Neural cell (in vitro differentiated cells): Measurements from ENCODE around the gene SMAP1.

Experiments
- MXI1 ChIP-seq: fragments of 450-650 bp; conservative IDR thresholded peaks from 2 replicates; pipeline ENCODE4 v1.6.1; 2014; ENCODE audit warnings: antibody characterized with exemption, mild to moderate bottlenecking; ENCODE audit not compliant: poor library complexity, severe bottlenecking
- POLR2AphosphoS5 ChIP-seq: IDR thresholded peaks from 2 replicates; pipeline ENCODE4 v1.6.1; 2012
- RAD21 ChIP-seq: fragments of 450-650 bp; conservative IDR thresholded peaks from 2 replicates; pipeline ENCODE4 v1.6.1; 2014; ENCODE audit warnings: antibody characterized with exemption, mild to moderate bottlenecking, moderate library complexity
- TAF1 ChIP-seq: IDR thresholded peaks from 2 replicates; pipeline ENCODE4 v1.6.1; 2012; ENCODE audit warnings: low read depth
- TF ChIP-seq, protein P1 (sequence below): fragments of 450-650 bp; IDR thresholded peaks from 2 replicates; pipeline ENCODE4 v1.5.1; 2014; ENCODE audit warnings: antibody characterized with exemption, mild to moderate bottlenecking, moderate library complexity; ENCODE audit not compliant: poor library complexity, severe bottlenecking
- TF ChIP-seq, protein P2 (sequence below): IDR thresholded peaks from 2 replicates; pipeline ENCODE4 v1.6.1; 2012; ENCODE audit warnings: borderline replicate concordance

DNA sequence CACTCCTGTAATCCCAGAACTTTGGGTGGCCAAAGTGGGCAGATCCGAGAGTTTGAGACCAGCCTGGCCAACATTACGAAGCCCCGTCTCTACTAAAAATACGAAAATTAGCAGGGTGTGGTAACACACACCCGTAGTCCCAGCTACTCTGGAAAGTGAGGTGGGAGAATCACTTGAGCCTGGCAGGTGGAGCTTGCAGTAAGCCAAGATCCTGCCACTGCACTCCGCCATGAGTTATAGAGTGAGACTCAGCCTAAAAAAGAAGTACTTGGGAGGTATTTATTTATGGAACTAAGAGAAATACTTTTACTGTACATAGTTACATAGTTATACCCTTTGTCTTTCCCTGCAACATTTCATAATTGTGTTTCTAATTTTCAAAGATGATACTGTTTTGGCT is 67.8 kb downstream of the SMAP1 start:
- TF ChIP-seq, protein P1, sequence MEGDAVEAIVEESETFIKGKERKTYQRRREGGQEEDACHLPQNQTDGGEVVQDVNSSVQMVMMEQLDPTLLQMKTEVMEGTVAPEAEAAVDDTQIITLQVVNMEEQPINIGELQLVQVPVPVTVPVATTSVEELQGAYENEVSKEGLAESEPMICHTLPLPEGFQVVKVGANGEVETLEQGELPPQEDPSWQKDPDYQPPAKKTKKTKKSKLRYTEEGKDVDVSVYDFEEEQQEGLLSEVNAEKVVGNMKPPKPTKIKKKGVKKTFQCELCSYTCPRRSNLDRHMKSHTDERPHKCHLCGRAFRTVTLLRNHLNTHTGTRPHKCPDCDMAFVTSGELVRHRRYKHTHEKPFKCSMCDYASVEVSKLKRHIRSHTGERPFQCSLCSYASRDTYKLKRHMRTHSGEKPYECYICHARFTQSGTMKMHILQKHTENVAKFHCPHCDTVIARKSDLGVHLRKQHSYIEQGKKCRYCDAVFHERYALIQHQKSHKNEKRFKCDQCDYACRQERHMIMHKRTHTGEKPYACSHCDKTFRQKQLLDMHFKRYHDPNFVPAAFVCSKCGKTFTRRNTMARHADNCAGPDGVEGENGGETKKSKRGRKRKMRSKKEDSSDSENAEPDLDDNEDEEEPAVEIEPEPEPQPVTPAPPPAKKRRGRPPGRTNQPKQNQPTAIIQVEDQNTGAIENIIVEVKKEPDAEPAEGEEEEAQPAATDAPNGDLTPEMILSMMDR: no peak
- TF ChIP-seq, protein P2, sequence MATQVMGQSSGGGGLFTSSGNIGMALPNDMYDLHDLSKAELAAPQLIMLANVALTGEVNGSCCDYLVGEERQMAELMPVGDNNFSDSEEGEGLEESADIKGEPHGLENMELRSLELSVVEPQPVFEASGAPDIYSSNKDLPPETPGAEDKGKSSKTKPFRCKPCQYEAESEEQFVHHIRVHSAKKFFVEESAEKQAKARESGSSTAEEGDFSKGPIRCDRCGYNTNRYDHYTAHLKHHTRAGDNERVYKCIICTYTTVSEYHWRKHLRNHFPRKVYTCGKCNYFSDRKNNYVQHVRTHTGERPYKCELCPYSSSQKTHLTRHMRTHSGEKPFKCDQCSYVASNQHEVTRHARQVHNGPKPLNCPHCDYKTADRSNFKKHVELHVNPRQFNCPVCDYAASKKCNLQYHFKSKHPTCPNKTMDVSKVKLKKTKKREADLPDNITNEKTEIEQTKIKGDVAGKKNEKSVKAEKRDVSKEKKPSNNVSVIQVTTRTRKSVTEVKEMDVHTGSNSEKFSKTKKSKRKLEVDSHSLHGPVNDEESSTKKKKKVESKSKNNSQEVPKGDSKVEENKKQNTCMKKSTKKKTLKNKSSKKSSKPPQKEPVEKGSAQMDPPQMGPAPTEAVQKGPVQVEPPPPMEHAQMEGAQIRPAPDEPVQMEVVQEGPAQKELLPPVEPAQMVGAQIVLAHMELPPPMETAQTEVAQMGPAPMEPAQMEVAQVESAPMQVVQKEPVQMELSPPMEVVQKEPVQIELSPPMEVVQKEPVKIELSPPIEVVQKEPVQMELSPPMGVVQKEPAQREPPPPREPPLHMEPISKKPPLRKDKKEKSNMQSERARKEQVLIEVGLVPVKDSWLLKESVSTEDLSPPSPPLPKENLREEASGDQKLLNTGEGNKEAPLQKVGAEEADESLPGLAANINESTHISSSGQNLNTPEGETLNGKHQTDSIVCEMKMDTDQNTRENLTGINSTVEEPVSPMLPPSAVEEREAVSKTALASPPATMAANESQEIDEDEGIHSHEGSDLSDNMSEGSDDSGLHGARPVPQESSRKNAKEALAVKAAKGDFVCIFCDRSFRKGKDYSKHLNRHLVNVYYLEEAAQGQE: no peak
- TF ChIP-seq TAF1 (no peak), MXI1 (no peak), POLR2AphosphoS5 (no peak), RAD21 (no peak)
